Frontal cortex (tissue), 4 donors: ENCODE results near the gene VANGL1. TPM values are rescaled to one million over a fixed set of nuclear protein-coding genes. Genes with fewer than 3 reads are reported as not detected.

Experiments used
- DNase-seq, 2 donors: peaks; one replicate each; pipeline ENCODE4 v3.0.0; 2012; ENCODE audit warnings: low spot score in 2 of 2
- FAIRE-seq: peaks from 2 replicates; lab custom pipeline; 2012; peaks lifted over from hg19 to GRCh38; lab: Jason Lieb, UNC
- total RNA-seq: library from RNA; depleted of rRNA; stranded (reverse); fragments of >200 nt; gene quantifications from one replicate; pipeline ENCODE4 v1.2.3, GENCODE V29; 2014
- donor health status: control.
- donor health status: control.
- donor health status: control.

VANGL1 gene
- total RNA-seq, 1 donor from 2014 or later, result 2.9 TPM

GRCh38 chr1:115642168-115643072 lies 650 bp downstream of the VANGL1 start:
- no peak for FAIRE-seq

GRCh38 chr1:115643225-115643624 lies 1.5 kb downstream of the VANGL1 start:
- DNase-seq, result no peak

More at GRCh38 chr1:115642168-115643072, 650 bp downstream of the VANGL1 start:
- peak; percentile 39 to 47 for DNase-seq

GRCh38 chr1:115643666-115644065 lies 1.9 kb downstream of the VANGL1 start:
- FAIRE-seq (no peak), DNase-seq (no peak)

More at GRCh38 chr1:115643225-115643624, 1.5 kb downstream of the VANGL1 start:
- FAIRE-seq, result no peak

GRCh38 chr1:115644109-115644508 lies 2.3 kb downstream of the VANGL1 start:
- FAIRE-seq (no peak), DNase-seq (no peak)

- no peak for FAIRE-seq
Observed at GRCh38 chr1:115647047-115647446, 5.3 kb downstream of the VANGL1 start.

GRCh38 chr1:115647507-115647906 lies 5.7 kb downstream of the VANGL1 start:
- DNase-seq, result no peak
- FAIRE-seq, result no peak

More at GRCh38 chr1:115647047-115647446, 5.3 kb downstream of the VANGL1 start:
- no peak for DNase-seq

GRCh38 chr1:115647919-115648650 lies 6.3 kb downstream of the VANGL1 start:
- no peak for DNase-seq
- no peak for FAIRE-seq

- DNase-seq, result no peak
- no peak for FAIRE-seq
Observed at GRCh38 chr1:115648717-115649691, 7.2 kb downstream of the VANGL1 start.

- no peak for DNase-seq
- FAIRE-seq, result no peak
Observed at GRCh38 chr1:115649964-115650363, 8.2 kb downstream of the VANGL1 start.

- DNase-seq, result no peak
- no peak for FAIRE-seq
Observed at GRCh38 chr1:115650961-115651360, 9.2 kb downstream of the VANGL1 start.

- FAIRE-seq, result no peak
Observed at GRCh38 chr1:115651391-115651790, 9.6 kb downstream of the VANGL1 start.

GRCh38 chr1:115652236-115652788 lies 10.5 kb downstream of the VANGL1 start:
- FAIRE-seq (no peak), DNase-seq (no peak)

More at GRCh38 chr1:115651391-115651790, 9.6 kb downstream of the VANGL1 start:
- DNase-seq, result no peak

GRCh38 chr1:115654125-115654524 lies 12.4 kb downstream of the VANGL1 start:
- no peak for FAIRE-seq
- DNase-seq, result no peak

GRCh38 chr1:115654663-115655305 lies 13.0 kb downstream of the VANGL1 start:
- FAIRE-seq, result no peak
- peak in 1 of 2 donors; percentile 24 for DNase-seq

- FAIRE-seq (no peak), DNase-seq (no peak)
Observed at GRCh38 chr1:115655306-115655663, 13.5 kb downstream of the VANGL1 start.

- FAIRE-seq, result no peak
- no peak for DNase-seq
Observed at GRCh38 chr1:115655916-115656315, 14.1 kb downstream of the VANGL1 start.

GRCh38 chr1:115656461-115657077 lies 14.8 kb downstream of the VANGL1 start:
- FAIRE-seq (no peak), DNase-seq (no peak)

GRCh38 chr1:115658646-115659045 lies 16.9 kb downstream of the VANGL1 start:
- DNase-seq, result no peak
- FAIRE-seq, result no peak
